D721Med (cell line): ENCODE measurements around the gene CAPN1.
"Not testable (repeated sequence)": the region's sequence is repeated elsewhere in the genome, so short reads cannot be mapped to it uniquely, and the experiment has no call there.

Experiments used
- DNase-seq: peaks from one replicate; pipeline ENCODE4 v3.0.0; 2011; ENCODE audit warnings: low spot score; ENCODE audit not compliant: insufficient read length
- FAIRE-seq: peaks from 2 replicates; lab custom pipeline; 2011; peaks lifted over from hg19 to GRCh38; lab: Jason Lieb, UNC
- TF ChIP-seq, protein P1 (sequence below): IDR thresholded peaks from 2 replicates; pipeline ENCODE4 v1.5.1; 2012; ENCODE audit warnings: mild to moderate bottlenecking, control low read depth; ENCODE audit not compliant: insufficient read depth; ENCODE audit errors: missing control alignments

CAPN1 gene

DNA sequence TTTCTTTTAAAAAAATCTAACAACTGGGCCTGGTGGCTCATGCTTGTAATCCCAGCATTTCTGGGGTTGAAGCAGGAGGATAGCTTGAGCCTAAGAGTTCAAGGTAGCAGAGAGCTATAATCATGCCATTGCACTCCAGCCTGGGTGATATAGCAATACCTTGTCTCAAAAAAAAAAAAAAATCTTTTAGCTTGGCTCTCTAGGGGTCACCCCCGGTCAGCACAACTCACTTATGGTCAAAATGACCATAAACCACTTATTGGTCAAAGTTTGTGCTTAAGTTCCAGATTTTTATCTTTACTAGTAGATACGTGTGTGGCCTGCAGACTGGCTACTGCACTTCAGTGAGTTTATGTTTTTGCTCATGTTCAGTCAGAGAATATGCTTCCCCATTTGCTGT is 18.0 kb upstream of the CAPN1 start:
- TF ChIP-seq, protein P1, sequence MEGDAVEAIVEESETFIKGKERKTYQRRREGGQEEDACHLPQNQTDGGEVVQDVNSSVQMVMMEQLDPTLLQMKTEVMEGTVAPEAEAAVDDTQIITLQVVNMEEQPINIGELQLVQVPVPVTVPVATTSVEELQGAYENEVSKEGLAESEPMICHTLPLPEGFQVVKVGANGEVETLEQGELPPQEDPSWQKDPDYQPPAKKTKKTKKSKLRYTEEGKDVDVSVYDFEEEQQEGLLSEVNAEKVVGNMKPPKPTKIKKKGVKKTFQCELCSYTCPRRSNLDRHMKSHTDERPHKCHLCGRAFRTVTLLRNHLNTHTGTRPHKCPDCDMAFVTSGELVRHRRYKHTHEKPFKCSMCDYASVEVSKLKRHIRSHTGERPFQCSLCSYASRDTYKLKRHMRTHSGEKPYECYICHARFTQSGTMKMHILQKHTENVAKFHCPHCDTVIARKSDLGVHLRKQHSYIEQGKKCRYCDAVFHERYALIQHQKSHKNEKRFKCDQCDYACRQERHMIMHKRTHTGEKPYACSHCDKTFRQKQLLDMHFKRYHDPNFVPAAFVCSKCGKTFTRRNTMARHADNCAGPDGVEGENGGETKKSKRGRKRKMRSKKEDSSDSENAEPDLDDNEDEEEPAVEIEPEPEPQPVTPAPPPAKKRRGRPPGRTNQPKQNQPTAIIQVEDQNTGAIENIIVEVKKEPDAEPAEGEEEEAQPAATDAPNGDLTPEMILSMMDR, result no peak
- FAIRE-seq (no peak), DNase-seq (no peak)

DNA sequence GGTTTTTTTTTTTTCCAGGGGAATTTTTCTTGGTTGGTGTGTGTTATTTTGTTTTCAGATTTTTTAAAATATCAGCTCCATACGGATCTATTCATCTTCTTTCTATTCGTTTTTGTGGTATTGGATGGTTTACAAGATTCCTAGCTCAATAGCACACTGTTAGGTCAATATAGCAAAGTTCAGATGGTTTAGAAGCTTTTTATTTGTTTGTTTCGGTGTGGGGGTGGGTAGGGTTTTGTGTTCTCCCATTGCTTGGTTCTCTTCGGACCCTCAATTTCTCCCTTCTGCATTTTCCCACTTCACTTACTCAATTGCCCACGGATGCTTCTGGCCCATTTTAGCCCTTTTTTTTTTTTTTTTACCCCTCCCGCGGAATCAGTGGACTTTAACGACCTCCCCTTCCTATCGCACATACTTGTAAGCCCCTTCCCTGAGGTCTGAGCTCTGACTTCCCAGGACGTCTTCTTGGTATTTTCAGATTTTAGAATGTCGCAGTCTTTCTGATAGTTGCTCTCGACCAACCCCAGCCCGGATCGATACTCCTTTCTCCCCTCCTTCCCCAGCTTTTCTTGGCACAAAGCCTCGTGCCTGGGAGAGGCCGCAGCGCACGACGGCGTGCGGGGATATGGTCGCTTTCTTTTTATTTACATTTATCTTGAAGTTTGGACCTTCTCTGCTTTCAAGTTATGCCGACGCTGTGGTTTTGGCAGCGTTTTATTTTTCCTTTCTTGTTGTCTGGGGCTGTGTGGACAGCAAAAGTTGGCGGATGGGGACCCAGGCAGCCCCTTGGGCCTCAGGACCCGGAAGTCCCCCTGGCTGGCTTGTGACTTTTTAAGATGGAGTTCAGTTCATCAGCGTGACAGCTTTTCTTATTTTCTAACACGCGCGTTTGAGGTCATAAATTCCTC is 16.1 kb upstream of the CAPN1 start:
- DNase-seq (no peak), FAIRE-seq (no peak)
- TF ChIP-seq, protein P1, result no peak

DNA sequence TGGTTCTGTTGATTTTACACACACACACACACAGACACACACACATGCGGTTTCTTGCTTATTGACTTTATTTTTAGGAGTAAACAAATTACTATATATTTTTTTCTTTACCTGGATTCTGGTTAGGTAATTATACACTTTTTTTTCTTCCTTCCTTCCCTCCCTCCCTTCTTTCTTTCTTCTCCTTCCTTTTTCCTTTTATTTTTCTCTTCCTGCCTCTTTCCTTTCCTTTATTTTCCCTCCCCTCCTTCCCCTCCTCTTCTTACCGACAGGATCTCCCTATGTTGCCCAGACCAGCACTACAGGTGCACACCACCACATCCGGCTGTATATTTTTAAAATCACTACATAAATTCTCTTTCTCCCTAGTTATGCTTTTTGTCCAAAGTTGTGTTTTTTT is 14.8 kb upstream of the CAPN1 start:
- FAIRE-seq, result no peak
- TF ChIP-seq, protein P1, result no peak
- no peak for DNase-seq

DNA sequence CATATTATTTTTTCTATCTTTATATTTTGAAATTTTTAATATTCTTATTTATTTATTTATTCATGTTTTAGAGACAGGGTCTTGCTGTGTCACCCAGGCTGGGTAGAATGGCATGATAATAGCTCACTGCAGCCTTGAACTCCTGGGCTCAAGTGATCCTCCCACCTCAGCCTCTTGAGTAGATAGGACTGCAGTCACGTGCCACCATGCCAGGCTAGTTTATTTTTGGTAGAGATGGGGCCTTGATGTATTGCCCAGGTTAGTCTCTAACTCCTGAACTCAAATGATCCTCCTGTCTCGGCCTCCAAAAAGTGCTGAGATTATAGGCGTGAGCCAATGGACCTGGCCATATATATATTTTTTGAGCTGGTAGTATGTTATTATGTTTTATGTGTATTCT is 14.1 kb upstream of the CAPN1 start:
- TF ChIP-seq, protein P1, result no peak
- FAIRE-seq (no peak), DNase-seq (no peak)

DNA sequence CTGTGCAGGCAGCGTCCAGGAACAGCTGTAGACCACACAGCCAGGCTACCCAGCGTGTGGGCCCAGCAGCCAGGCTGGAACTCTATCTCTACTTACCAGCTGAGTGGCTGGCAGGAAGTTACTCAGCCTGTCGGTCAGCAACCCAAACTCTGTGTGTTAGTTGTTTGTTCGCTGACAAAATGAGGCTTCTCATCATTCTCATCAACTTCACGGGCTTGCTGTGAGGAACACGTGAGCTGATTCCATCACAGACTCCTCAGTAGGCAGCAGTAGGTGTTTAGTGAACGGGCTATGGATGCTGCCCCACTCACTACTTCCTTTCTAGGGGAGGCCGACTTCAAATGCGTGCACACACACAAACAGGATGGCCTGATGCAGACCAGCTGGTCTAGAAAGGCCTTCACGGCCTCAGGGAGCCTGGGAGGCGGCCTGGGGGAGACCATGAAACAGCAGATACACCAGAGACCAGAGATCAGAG is 12.5 kb upstream of the CAPN1 start:
- TF ChIP-seq, protein P1, result no peak
- DNase-seq, result no peak
- FAIRE-seq, result no peak

DNA sequence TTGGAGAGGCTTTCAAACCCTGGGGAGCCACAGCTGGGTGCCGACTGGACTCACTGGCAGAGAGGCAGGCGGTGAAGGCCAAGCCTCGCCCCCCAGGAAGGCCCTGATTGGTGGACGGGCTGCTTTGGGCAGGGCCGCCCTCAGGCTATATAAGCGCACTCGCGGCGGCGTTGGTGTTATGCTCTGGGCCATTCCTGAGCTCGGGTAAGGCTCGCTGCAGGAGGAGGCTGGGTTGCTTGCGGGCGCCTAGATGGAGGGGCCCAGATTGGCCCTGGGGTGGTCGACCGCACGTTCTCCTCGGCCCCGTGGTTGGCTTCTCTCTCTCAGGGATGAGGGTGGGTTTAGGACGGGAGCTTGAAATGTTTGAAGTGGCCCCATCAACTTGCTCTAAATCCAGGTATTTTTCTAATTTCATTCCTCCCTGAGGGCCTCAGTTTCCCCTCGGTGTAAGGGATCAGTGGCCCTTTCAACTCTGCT is 11.6 kb upstream of the CAPN1 start, which contains the start of gene SPDYC:
SPDYC (plus strand) TSS at position 176 of the 477 bp plus-strand sequence. CDS start 1,125 bp downstream, outside the sequence.
- no peak for DNase-seq
- FAIRE-seq, result no peak
- TF ChIP-seq, protein P1, result no peak

DNA sequence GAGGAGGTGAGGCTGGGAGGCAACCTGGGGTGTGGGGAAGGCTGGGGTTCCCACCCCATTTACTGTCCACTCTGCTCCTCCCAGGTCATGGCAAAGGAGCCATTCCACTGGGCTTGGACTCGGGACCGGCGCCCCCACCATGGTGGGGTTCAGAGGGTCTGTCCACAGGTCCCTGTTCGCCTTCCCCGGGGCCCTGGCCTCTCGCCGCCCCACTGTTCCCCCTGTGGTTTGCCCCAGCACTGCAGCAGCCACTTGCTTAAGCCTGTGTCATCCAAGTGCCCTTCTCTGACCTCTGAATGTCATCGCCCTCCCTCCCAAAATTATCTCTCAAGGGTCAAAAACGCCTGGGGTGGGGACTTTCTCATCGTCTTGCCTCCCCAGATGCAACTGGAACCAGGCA is 9.1 kb upstream of the CAPN1 start:
- no peak for DNase-seq
- FAIRE-seq, result no peak
- TF ChIP-seq, protein P1, result no peak

DNA sequence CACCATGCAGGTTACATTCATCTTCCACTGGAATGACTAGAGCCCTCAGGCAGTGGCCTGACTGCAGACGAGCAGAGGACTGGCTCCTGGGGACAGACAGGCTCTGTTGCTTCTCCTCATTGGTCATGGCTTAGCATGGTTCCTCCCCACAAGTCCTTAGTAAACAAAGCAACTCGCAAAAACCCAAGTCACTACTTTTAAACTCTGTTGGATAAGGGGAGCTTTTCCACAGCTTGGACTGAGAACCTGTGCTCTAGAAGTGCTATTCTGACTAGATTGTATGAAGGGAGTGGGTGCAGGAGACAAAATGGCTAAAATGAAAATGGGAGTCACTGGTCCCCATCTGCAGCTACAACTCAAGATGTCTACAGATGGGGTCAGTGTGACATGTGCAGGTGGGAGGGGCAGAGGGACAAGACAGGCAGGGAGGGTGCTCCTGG is 7.1 kb upstream of the CAPN1 start:
- not testable (repeated sequence) for DNase-seq

More for the DNA sequence above, 7.1 kb upstream of the CAPN1 start:
- not testable (repeated sequence) for FAIRE-seq
